CD1c-positive myeloid dendritic cell (primary cell): ENCODE results near the gene SEMA4A.
"Not testable (repeated sequence)": the region's sequence is repeated elsewhere in the genome, so short reads cannot be mapped to it uniquely, and the experiment has no call there.

Experiments used
- DNase-seq: peaks from one replicate; pipeline ENCODE4 v3.0.0-alpha.2; 2016; ENCODE audit errors: extremely low spot score

Gene SEMA4A

DNA sequence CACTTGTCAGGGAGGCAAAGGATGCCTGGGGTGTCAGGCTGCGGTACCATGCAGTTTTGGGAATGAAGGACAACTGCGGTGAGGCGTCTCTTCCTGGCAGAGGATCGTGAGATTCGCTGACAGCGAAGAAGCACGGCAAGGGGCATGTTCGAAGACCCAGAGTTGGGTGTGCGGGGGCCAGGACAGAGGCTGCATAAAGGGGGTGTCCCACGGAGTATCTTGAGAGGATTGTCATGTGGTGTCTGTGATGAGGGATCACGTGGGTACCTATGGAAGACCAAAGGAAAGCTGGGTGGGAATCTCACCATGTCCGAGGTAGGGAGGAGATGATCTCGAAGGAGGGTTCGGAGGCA, 40.9 kb downstream of the SEMA4A start:
- no peak for DNase-seq

DNA sequence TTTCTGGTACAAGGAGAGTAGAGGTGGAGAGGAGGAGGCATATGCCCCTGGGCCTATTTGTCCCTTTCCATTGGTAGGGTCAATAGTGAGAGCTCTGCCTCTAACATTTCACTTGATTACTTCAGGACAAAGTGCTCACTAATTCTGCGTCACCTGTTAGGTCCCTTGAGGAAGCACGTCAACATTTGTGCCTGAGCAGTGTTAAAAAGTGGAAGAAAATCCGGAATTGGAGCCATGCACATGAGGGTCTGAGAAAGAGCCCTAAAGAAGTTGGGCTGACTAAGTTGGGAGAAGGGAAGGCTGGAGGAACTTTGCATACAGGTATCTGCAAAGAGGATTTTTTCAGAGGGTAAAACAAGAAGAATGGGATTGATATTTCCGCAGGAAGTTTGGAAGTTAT, 42.5 kb downstream of the SEMA4A start:
- DNase-seq: no peak

DNA sequence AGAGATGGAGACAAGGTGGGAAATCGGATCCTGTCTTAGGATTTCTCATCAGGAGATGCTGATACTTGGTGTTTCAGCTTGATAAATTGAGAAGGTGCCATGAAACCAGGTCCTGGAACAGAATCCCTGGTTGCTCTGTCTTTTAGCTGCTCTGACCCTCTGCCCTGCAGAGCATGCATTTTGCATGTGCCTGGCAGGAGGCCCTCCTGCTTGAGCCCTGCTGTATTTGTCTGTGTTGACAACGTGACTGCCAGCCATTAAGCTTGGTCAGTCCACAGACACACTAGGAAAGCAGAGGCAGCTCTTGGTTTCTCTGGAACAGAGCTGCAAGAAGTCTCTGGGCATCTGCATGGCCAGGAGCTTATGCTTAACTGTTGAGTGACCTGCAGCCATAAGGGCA, 43.1 kb downstream of the SEMA4A start:
- DNase-seq: no peak

DNA sequence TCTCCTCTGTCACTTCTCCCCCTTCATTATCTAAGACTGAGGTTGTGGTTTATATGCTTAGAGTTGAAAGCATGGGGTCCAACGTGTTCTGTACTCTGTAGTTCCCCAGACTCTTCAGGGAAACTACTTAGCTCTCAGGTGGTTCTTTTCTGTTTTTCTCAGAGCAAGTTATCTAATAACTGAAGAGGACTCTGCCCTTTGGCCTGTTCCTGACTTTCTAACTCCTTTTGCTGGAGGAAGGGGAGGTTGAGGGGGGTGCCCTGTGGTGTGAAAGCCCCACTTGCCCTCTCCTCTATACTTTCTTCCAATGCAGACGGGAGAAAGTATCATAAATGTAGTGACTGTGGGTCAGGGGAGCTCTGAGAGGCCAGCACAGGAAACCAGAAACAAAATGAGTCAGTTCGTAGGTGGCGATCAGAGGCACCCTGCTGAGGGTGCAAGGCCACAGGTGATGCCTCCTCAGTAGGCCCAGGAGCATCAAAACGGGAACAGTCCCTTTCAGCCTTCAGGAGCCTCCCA, 45.5 kb downstream of the SEMA4A start:
- no peak for DNase-seq

DNA sequence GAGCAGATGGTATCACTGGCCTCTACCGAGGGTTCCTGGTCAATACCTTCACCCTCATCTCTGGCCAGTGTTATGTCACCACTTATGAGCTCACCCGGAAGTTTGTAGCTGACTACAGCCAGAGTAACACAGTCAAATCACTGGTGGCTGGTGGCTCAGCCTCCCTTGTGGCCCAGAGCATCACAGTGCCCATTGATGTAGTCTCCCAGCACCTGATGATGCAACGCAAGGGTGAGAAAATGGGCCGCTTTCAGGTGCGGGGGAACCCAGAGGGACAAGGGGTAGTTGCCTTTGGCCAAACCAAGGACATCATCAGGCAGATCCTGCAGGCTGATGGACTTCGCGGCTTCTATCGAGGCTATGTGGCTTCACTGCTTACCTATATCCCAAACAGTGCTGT, 46.7 kb downstream of the SEMA4A start:
- DNase-seq: no peak

DNA sequence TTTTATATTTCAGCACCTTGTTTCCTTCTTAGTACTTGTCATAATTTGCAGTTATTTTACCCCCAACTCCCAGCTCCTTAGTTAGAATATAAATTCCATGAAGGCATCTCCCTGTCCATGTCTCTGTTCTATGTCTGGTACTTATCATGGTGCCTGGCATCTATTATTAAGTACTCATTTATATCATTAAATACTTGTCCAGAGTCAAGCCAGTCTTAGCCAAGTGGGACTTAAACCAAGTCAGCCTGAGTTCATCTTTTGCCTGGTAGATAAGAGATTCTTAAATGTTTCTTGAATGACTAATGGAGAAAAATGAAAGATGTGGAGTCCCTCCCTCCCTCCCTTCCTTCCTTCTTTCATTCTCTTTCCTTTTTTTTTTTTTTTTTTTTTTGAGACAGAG, 49.9 kb downstream of the SEMA4A start:
- DNase-seq: no peak

DNA sequence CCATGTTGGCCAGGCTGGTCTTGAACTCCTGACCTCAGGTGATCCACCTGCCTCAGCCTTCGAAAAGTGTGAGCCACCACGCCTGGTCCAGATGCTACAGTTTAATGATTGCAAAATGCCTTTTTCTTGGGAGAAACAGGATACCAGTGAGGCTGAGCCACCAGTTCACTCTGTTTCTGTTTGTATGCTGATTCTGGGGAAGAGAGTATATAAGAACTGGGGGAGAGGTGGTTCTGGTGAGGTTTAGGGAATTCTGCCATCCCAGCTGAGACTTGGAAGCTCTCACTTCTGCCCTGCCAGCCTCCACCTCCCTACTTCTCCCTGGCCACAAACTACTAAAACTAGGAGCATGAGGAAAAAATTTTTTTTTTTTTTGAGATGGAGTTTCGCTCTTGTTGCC, 51.3 kb downstream of the SEMA4A start:
- no peak for DNase-seq

DNA sequence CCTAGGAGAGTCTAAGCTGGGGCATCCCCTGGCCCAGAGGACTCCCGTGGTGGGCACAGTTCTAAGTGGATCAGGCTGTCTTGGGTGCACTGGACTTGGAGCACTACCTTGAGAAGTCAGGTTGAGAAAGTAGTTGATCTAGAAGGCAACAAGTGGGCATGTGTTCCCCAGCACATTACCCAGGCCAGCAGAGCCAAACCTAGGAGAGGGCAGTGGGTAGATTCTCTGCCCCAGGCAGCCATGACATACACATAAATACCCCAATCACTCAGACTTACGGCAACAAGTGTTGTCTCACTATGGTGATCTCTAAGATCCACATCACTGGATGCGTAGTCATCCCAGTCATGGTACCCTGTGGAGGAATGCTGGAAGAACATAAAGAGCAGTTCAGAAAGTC, 57.9 kb downstream of the SEMA4A start:
- DNase-seq: no peak

DNA sequence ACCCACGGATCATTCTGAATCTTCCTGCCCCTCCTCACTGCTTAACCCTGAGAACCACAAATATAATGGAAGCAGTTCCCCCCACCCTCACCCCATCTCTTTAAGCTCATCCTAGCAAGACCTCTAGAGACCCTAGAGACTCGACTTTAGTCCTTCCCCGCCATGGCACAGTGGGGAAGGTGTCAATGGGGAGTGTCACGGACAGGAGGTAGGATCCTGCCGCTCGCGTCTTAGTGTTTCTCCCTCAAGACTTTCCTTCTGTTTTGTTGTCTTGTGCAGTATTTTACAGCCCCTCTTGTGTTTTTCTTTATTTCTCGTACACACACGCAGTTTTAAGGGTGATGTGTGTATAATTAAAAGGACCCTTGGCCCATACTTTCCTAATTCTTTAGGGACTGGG, 58.7 kb downstream of the SEMA4A start:
- DNase-seq: no peak

DNA sequence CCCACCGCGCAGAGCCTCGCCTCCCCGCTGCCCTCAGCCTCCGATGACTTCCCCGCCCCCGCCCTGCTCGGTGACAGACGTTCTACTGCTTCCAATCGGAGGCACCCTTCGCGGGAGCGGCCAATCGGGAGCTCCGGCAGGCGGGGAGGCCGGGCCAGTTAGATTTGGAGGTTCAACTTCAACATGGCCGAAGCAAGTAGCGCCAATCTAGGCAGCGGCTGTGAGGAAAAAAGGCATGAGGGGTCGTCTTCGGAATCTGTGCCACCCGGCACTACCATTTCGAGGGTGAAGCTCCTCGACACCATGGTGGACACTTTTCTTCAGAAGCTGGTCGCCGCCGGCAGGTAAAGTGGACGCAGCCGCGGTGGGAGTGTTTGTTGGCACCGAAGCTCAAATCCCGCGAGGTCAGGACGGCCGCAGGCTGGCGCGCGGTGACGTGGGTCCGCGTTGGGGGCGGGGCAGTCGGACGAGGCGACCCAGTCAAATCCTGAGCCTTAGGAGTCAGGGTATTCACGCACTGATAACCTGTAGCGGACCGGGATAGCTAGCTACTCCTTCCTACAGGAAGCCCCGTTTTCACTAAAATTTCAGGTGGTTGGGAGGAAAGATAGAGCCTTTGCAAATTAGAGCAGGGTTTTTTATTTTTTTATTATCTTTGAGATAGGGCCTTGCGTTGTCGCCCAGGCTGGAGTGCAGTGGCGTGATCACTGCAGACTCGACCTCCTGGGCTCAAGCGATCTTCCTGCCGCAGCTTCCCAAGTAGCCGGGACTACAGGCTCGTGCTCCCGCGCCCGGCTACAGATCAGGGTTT, 59.7 kb downstream of the SEMA4A start, which contains the start of gene PMF1:
Gene PMF1, plus strand, starts transcription at position 175 of the 811 bp plus-strand sequence. Its CDS starts 9 bp downstream, at position 184.
- DNase-seq: peak; percentile 98

DNA sequence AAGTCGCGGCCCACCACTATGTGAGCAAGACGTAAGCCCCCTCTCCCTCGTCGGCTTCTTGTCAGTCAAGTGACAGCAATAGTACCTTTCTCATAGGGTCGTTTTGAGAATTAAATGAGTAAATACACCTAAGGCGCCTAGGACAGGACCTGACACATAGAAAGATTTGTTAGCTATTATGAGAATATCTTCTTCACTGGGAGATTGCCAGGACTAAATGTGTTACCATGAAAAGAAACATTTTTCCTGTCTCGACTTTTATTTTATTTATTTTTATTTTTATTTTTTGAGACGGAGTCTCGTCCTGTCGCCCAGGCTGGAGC, 60.2 kb downstream of the SEMA4A start:
- DNase-seq: no peak

DNA sequence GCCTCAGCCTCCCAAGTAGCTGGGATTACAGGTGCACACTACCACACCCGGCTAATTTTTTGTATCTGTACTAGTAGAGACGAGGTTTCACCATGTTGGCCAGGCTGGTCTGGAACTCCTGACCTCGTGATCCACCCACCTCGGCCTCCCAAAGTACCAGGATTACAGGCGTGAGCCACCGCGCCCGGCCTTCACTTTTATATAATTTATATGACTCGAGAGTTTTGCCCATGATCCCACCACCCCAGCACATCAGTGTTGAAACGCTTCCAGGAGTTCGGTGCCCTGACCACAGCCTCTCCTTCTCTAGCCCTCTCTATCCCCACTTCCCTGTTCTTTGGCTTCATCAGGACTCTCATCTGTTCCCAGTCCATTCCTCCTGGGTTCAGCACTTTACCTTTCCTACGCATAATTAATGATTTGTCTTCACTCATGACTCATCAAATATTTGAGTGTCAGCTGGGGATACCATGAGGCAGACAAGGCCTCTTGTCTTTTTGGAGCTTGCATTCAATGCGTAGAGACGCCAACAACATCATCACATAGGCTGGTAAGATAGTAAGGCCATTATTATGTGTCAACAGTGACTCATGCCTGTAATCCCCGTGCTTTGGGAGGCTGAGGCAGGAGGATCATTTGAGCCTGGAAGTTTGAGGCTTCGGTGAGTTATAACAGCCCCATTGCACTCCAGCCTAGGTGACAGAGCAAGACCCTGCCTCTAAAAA, 60.8 kb downstream of the SEMA4A start:
- DNase-seq: no peak

DNA sequence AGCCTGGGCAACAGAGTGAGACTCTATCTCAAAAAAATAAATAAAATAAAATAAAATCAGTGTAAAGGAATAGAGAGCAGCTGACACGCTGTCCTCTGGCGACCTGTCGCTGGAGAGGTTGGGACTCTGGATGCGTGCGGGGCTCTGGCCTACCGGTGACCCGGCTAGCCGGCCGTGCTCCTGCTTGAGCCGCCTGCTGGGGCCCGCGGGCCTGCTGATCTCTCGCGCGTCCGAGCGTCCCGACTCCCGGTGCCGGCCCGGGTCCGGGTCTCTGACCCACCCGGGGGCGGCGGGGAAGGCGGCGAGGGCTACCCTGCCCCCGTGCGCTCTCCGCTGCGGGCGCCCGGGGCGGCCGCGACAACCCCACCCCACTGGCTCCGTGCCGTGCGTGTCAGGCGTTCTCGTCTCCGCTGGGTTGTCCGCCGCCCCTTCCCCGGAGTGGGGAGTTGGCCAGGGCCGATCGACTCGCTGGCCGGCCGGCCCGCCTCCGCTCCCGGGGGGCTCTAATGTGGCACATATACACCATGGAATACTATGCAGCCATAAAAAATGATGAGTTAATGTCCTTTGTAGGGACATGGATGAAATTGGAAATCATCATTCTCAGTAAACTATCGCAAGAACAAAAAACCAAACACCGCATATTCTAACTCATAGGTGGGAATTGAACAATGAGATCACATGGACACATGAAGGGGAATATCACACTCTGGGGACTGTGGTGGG, 63.1 kb downstream of the SEMA4A start:
- DNase-seq: not testable (repeated sequence)

DNA sequence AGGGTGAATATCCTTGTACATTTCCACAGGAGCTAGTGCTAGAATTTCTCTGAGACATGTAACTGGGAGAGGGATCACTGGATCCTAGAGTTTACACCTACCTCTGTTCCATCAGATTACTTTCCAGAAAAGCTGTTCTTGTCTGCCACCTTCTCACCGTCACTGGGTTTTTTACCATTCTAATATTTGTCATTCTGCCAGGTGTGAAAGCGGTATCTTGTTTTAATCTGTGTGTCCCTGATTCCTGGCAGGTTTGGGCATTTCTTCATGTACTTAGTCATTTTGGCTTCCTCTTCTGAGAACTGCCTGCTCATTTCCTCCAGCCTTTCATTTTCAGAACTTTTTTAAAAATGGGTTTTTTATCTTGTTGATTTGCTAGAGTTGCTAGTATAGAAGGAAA, 64.5 kb downstream of the SEMA4A start:
- peak; percentile 62 for DNase-seq

DNA sequence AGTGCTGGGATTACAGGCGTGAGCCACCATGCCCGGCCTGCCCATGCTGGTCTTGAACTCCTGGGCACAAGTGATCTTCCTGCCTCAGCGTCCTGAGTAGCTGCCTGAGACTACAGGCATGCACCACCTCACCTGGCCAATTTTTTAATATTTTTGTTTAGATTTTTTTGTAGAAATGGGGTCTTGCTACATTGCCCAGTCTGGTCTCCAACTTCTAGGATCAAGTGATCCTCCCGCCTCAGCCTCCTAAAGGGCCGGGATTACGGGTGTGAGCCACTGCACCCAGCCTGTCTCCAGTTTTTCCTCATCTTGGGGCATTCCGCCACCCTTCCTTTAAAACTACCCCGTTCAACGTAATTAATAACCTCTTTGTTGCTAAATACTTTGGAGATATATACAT, 66.8 kb downstream of the SEMA4A start:
- no peak for DNase-seq

DNA sequence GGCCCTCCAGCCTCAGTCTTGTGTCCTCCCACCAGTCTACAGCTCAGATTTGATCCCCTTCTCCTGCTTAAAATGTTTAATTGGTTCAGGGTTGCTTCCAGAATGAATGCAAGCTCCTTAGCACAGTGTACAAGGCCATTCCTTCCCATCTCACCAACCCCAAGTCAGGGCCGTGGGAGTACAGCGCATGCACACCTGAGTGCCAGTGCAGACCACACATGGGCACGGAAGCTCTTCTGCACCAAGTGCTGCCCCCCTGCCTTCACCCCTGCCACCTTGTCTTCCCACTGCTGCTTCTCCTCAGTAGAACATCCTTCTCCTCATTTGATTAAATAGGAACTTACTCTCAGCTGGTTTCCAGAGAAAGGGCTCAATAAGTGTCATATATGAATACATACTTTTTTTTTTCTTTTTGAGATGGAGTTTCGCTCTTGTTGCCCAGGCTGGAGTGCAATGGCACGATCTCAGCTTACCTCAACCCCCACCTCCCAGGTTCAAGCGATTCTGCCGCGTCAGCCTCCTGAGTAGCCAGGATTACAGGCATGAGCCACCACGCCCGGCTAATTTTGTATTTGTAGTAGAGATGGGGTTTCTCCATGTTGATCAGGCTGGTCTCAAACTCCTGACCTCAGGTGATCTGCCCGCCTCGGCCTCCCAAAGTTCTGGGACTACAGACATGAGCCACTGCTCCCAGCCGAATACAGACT, 68.8 kb downstream of the SEMA4A start:
- DNase-seq: no peak

DNA sequence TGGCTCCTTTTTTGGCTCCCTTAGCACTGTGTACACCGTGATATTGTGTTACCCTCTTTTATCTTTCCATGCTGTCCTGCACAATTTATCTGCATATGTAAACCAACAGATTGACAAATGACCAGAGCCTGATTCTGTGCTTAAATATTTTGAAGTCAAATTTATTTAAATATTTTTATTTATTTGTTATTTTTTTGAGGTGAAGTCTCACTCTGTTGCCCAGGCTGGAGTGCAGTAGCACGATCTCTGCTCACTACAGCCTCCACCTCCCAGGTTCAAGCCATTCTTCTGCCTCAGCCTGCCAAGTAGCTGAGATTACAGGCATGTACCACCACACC, 72.3 kb downstream of the SEMA4A start:
- DNase-seq: no peak

DNA sequence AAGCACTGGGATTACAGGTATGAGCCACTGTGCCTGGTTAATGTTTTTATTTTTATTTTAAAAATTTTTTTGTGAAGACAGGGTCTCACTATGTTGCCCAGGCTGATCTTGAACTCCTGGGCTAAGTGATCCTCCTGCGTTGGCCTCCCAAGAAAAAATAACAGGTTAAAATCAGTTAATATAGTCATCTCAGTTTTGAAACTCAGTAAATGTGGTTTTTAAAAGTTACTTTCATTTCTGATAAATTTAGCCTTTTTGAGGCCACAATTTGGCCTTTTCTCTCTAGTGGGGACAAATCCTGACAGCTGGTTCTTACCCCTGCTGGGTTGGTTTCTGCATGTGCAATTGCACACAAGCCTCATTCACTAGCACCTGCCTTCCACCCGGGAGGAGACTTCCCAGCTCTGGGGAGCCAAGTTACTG, 72.7 kb downstream of the SEMA4A start:
- DNase-seq: no peak

DNA sequence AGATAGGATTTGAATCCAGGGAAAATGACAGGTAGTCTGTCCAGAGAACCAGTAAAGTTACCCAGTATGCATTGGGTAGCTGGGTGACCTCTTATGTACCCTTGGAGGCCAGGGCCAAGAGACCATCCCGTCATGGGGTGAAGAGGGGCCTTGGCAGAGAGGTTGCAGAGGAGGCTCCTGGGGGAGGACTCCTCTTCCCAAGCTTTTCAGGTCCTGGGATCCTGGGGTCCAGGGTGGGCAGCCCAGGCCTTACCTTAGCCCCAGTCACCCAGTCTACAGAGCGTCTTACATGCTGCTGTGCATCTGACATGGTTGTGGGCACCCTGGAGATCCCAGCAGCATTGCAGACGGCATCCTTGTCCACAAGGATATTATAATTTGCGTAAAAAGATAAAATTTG, 73.4 kb downstream of the SEMA4A start:
- no peak for DNase-seq
